ENCODE results near the gene OXSR1. TPM values are rescaled to one million over a fixed set of nuclear protein-coding genes. Genes with fewer than 3 reads are reported as not detected.
"Not testable (repeated sequence)": the region's sequence is repeated elsewhere in the genome, so short reads cannot be mapped to it uniquely, and the experiment has no call there.

The OXSR1 gene
- total RNA-seq, 2 experiments from 2014 or later: 61.2 to 63.6 TPM

GRCh38 chr3:38186781-38187180, 21.4 kb downstream of the OXSR1 start:
- POLR2A ChIA-PET: no interaction called here

GRCh38 chr3:38190481-38190881, 25.1 kb downstream of the OXSR1 start:
- POLR2A ChIA-PET: no interaction called here
- CTCF ChIA-PET: no interaction called here

More at GRCh38 chr3:38186781-38187180, 21.4 kb downstream of the OXSR1 start:
- CTCF ChIA-PET: no interaction called here

- CTCF ChIA-PET: not testable (repeated sequence)
- POLR2A ChIA-PET: interaction anchor here (0.7 kb wide), 1 partner anchor 38 kb away, joined by 3 read pairs; the partner anchor contains the start of gene OXSR1
Observed at GRCh38 chr3:38202931-38203330, 37.6 kb downstream of the OXSR1 start.

GRCh38 chr3:38203690-38204089, 38.4 kb downstream of the OXSR1 start:
- POLR2A ChIA-PET: no interaction called here
- CTCF ChIA-PET: no interaction called here

- ChIA-PET CTCF (no interaction called here), POLR2A (interaction anchor here (0.6 kb wide), 1 partner anchor 15 kb away, joined by 10 read pairs; no protein-coding TSS in a partner anchor)
Observed at GRCh38 chr3:38204599-38205471, 39.5 kb downstream of the OXSR1 start.

- CTCF ChIA-PET: interaction anchor here (0.8 kb wide), 1 partner anchor 27 kb away, joined by 3 read pairs; no protein-coding TSS in a partner anchor
- POLR2A ChIA-PET: no interaction called here
Observed at GRCh38 chr3:38205472-38205805, 40.1 kb downstream of the OXSR1 start.

- ChIA-PET CTCF (no interaction called here), POLR2A (no interaction called here)
Observed at GRCh38 chr3:38207254-38208003, 42.1 kb downstream of the OXSR1 start.

- POLR2A ChIA-PET: interaction anchor here (0.9 kb wide), 1 partner anchor 73 kb away, joined by 3 read pairs; the partner anchor contains the start of gene ACAA1
- CTCF ChIA-PET: no interaction called here
Observed at GRCh38 chr3:38210141-38210757, 44.9 kb downstream of the OXSR1 start.

- ChIA-PET POLR2A (no interaction called here), CTCF (no interaction called here)
Observed at GRCh38 chr3:38212141-38212540, 46.8 kb downstream of the OXSR1 start.

GRCh38 chr3:38214560-38214959, 49.2 kb downstream of the OXSR1 start:
- CTCF ChIA-PET: no interaction called here
- POLR2A ChIA-PET: no interaction called here

- POLR2A ChIA-PET: no interaction called here
- CTCF ChIA-PET: no interaction called here
Observed at GRCh38 chr3:38219609-38220197, 54.4 kb downstream of the OXSR1 start.

GRCh38 chr3:38221005-38221404, 55.7 kb downstream of the OXSR1 start:
- ChIA-PET POLR2A (no interaction called here), CTCF (no interaction called here)

- CTCF ChIA-PET: no interaction called here
- POLR2A ChIA-PET: no interaction called here
Observed at GRCh38 chr3:38222032-38222634, 56.8 kb downstream of the OXSR1 start.

- CTCF ChIA-PET: no interaction called here
- POLR2A ChIA-PET: no interaction called here
Observed at GRCh38 chr3:38224357-38224756, 59.0 kb downstream of the OXSR1 start.

GRCh38 chr3:38226273-38226672, 60.9 kb downstream of the OXSR1 start:
- ChIA-PET POLR2A (no interaction called here), CTCF (interaction anchor here (1.2 kb wide), 1 partner anchor 62 kb away, joined by 4 read pairs; no protein-coding TSS in a partner anchor)

- ChIA-PET CTCF (interaction anchor here (0.6 kb wide), 1 partner anchor 61 kb away, joined by 3 read pairs; no protein-coding TSS in a partner anchor), POLR2A (no interaction called here)
Observed at GRCh38 chr3:38227989-38228388, 62.7 kb downstream of the OXSR1 start.

- CTCF ChIA-PET: no interaction called here
- POLR2A ChIA-PET: no interaction called here
Observed at GRCh38 chr3:38229036-38229435, 63.7 kb downstream of the OXSR1 start.

- ChIA-PET POLR2A (no interaction called here), CTCF (no interaction called here)
Observed at GRCh38 chr3:38232701-38233100, 67.4 kb downstream of the OXSR1 start.

- CTCF ChIA-PET: no interaction called here
Observed at GRCh38 chr3:38235466-38235865, 70.1 kb downstream of the OXSR1 start.

More at GRCh38 chr3:38235466-38235865, 70.1 kb downstream of the OXSR1 start:
- POLR2A ChIA-PET: no interaction called here

All from activated CD8-positive, alpha-beta memory T cell treated with anti-CD3 and anti-CD28 coated beads for 36 hours (primary cell).